HG03521 (cell line): ENCODE measurements around the gene CHIT1.
A peak's percentile ranks its signal among the peaks of the same experiment; 100 is the strongest.

Experiments used
- ATAC-seq: cut with Tn5 transposase; IDR thresholded peaks from one replicate; pipeline ENCODE4 v1.9.1; 2021; ENCODE audit warnings: mild to moderate bottlenecking, moderate library complexity; ENCODE audit not compliant: unreplicated experiment

Gene CHIT1

GRCh38 chr1:203176273-203177035 is 53.0 kb downstream of the CHIT1 start:
- no peak for ATAC-seq

DNA sequence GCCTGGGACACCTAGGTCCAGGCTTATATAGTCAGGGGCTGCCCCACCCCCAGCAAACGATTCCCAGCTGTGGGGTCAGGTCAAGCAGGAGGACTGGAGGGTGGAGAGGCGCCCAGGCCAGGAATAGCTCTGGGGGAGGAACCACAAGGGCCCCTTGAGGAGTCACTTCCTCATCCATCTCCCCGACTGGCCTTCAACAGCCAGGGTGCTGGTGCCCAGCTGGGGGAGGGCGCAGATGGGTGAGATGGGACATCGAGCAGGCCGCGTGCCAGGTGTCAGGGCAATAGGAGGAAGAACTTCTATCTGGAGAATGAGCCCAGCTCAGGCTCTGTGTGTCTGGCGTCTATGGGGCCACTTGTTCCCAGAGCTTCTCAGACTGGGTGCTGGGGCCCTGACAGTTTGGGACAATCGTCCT is 53.6 kb downstream of the CHIT1 start:
- no peak for ATAC-seq

GRCh38 chr1:203175237-203175826 is 54.1 kb downstream of the CHIT1 start, which contains the start of gene MYBPH:
Gene MYBPH (minus strand): TSS chr1:203175826. CDS start chr1:203175755, 71 bp downstream.
- ATAC-seq: no peak

- ATAC-seq: no peak
These were observed 55.0 kb downstream of the CHIT1 start for GRCh38 chr1:203174324-203174985.

- peak; percentile 65 for ATAC-seq
These were observed 55.9 kb downstream of the CHIT1 start for GRCh38 chr1:203173566-203173965.

GRCh38 chr1:203173011-203173555 is 56.4 kb downstream of the CHIT1 start:
- ATAC-seq: no peak

DNA sequence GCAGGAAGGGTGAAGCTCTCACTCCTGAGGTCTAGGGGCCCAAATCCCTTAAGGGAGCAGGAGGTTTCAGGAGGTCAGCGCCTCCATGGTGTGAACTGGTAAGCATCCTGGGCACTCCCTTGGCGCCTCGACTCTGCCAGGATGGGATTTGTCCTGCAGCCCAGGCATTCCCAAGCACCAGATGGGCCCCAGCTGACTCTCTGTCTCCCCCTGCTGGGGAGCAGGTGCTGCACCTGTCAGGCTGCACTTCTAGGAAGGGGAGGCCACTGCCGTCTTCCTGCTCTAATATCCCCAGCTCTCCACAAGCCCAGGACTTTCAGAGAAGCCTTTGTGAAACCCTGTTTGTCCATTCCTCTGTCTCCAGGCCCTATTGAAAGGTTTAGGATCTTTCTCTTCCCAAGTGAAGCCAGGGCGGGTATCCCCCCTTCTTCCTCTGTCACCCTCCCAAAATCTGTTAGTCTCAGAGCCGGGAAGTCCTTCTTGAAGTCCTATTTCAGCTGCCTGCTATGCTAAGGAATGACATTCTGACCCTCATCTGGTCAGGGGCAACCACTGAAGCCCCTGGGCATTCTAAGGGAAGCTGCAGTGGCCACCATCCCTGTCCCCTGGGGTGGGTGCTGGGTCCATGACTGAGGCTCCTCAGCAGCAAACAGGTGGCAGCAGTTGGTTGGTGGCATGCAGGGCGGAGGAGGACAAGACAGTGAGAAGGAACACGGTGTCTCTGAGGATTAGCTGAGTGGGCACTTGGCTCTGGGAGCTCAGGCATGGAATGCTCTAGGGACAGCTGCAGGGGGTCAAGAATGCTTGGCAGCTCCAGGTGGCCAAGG is 57.1 kb downstream of the CHIT1 start:
- no peak for ATAC-seq

DNA sequence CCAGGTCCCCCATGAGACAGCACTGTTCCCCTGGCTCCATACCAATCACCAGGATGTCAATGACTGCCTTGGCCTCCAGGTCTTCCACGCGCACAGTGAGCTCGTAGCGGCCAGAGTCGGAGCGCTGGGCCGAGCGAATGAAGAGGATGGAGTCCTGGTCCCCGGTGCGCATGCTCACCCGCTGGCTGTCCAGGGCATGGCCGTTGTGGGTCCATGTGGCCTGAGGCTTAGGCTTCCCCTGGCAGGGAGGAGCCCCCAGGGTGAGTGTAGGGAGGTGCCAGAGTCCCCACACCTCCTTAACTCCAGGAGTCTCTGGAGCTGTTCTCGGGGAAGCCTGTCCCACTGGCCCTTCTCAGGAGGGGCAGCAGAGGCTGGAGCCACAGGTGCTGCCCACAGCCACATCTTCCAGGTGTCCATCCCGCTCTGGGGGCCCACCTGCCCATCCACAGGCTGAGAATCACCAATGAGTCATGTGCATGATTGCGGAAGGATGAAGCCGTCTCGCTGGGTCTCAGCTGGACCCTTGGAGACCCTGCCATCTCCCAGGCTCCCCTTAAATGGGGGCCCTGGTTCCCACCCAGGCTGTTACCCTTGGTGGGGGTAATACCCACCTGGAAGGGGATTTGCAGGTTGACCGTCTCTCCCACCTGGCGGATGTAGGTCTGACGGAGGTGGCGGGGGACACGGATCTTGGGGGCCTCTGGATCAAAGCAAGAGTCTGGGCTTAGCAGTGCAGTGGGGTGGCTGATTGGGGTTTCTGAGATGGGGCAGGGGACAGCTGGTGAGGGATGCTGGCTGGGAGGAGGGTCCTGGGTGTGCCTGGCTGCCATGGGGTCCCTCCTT is 57.9 kb downstream of the CHIT1 start:
- no peak for ATAC-seq

- no peak for ATAC-seq
These were observed 58.7 kb downstream of the CHIT1 start for GRCh38 chr1:203170625-203171330.

DNA sequence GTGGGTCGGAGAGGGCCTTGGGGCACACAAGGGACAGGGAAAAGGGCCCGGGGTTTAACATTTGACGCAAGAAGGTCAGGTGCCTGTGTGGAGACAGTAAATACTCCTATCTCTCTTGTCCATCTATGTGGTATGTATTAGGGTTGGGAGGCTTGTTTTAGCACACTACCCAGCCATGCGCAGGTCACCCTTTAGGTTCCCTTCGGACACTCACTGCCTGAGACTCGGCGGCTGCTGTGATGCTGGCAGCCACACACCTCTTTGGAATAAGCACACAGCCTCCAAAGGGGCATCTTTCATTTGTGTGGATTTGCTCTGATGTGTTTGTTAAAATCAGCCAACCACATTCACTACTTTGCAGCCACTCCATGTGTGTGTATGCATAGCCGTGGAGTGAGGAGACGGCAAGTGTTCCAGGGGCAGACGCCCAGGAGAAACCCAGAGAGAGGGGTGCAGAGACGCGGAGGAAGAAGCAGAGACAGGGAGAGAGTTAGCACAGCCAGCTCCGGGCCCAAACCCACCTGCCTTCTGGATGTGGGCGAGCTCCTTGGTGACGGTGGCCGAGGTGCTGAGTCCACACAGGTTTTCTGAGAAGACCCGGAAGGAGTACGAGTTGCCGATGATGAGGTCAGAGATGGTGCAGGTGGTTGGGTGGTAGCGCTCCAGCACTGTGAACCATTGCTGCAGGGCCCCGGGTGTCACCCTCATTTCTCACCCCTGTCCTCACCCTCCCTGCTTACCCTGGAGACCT is 59.5 kb downstream of the CHIT1 start:
- ATAC-seq: no peak

GRCh38 chr1:203168991-203169390 is 60.5 kb downstream of the CHIT1 start:
- no peak for ATAC-seq

DNA sequence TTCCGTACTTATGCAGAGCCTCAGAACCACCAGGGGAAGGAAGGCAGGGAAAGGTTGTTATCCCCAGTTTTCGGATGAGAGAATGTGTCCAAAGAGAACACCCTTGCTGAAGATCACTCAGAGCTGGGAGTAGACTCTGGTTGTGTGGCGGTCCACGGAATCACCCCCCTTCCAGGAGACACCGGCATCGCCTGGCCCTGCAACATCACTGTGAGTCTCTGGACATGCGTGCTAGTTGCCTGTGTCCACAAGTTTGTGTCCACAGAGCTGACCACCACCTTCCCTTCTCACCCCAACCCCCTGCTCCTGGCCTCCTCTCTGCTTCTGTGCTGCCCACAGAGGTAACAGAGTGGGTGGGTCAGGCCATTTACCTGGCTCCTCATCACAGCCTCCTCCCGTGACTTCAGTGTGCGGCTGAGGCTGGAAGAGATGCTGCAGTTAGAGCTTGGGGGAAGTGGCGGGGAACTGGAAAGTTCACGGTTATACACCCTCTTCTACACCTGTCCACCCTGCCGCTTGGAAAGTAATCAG is 61.2 kb downstream of the CHIT1 start:
- no peak for ATAC-seq

DNA sequence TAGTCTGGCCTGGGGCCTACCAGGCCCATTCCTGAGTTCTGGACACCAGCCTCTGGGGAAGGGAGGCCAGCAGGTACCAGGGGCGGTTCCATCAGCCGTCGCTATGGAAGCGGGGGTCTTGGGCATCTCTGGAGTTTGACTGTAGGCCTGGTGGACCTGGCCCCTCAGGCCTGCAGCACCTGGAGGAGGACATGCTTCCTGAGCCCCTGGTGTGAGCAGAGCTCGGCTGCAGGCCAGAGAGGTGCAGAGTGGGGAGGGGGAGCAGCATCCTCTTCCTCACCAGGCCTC is 61.6 kb downstream of the CHIT1 start:
- ATAC-seq: no peak

DNA sequence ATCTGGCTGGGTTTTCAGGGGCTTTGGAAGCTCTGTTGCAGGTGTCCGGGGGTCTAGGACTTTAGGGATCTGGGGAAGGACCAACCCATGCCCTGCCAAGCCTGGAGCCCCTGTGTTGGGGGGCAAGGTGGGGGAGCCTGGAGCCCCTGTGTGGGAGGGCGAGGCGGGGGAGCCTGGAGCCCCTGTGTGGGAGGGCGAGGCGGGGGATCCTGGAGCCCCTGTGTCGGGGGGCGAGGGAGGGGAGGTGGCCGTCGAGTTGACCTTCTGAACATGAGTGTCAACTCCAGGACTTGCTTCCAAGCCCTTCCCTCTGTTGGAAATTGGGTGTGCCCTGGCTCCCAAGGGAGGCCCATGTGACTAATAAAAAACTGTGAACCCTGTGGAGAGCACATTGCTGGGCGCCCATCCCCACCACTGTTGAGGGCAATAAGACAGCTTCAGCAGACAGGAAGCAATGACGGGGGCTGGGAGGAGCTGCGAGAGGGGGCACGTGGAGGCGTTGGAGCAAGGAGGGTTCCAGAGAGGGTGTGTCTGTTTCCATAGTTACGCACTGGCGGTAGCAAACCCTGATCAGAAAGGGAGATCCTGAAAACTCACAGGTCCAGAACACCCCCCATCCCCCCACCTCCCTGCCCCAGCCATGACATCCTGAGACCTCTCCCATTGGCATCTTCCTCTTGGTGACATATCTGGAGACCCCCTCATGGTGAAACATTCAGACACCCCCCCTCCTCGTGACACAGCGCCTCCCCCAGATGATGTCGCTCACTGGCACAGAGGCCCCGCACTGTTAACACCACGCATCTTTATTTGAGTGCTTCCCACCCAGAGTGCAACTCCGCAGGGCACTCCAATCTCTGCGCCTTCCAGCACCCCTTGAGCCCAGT is 62.2 kb downstream of the CHIT1 start:
- ATAC-seq: no peak

- no peak for ATAC-seq
These were observed 63.1 kb downstream of the CHIT1 start for GRCh38 chr1:203166192-203166940.
